ENCODE data around the gene MRPL14.

DNA sequence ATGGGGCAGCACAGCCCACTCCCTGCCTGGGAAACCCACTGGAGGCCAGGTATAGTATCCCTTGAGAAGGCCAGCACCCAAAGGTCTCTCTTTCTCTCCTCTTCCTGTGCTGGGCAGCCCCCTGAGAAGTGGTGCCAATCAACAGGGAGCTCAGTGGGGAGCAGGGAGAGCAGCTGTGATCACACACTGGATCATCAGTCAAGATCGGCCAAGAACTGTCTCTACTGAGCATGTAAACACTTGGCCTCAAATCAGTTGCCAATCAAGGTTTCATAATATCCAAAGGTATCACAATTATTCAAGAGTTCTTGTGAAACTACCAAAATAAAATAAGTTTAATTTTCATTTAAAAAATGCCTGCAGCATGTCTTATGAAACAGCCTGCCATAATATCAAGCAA is 18.8 kb downstream of the MRPL14 start:
- TF ChIP-seq, protein P1, sequence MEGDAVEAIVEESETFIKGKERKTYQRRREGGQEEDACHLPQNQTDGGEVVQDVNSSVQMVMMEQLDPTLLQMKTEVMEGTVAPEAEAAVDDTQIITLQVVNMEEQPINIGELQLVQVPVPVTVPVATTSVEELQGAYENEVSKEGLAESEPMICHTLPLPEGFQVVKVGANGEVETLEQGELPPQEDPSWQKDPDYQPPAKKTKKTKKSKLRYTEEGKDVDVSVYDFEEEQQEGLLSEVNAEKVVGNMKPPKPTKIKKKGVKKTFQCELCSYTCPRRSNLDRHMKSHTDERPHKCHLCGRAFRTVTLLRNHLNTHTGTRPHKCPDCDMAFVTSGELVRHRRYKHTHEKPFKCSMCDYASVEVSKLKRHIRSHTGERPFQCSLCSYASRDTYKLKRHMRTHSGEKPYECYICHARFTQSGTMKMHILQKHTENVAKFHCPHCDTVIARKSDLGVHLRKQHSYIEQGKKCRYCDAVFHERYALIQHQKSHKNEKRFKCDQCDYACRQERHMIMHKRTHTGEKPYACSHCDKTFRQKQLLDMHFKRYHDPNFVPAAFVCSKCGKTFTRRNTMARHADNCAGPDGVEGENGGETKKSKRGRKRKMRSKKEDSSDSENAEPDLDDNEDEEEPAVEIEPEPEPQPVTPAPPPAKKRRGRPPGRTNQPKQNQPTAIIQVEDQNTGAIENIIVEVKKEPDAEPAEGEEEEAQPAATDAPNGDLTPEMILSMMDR (IDR thresholded peaks at IDR 0.05): no peak
- no peak for TF ChIP-seq POLR2A (IDR thresholded peaks at IDR 0.05)

Data from adrenal gland (tissue), 5 donors.